HepG2 (cell line): ENCODE data around the gene TRAPPC12. TPM values are rescaled to one million over a fixed set of nuclear protein-coding genes. Genes with fewer than 3 reads are reported as not detected.

ENCODE experiments used
- ATAC-seq: fragments of 200-7000 bp; cut with Tn5 transposase; 3 replicates; pipeline ENCODE4 v1.9.1; 2020; ENCODE audit warnings: mild to moderate bottlenecking, moderate library complexity
- BruUV-seq: library from RNA; stranded (reverse); fragments of 400-500 nt; replicated peaks from 2 replicates; lab custom pipeline; 2021; lab: Mats Ljungman, UMichigan
- CTCF ChIA-PET: fragments of 300-600 bp; formaldehyde crosslinking; extraction: SDS; loops from one replicate; lab custom pipeline; 2021; ENCODE audit warnings: low total read pairs, inconsistent platforms, low intra/inter-chr PET ratio; lab: Yijun Ruan, JAX
- POLR2A ChIA-PET: fragments of 350-600 bp; sonication (Branson Sonifier 250); formaldehyde crosslinking; loops from one replicate; lab custom pipeline; 2020; ENCODE audit warnings: antibody characterized with exemption, inconsistent platforms; lab: Yijun Ruan, JAX
- DNase-seq: peaks from one replicate; pipeline ENCODE4 v3.0.0-alpha.2; 2015; ENCODE audit warnings: low spot score
- FAIRE-seq: peaks from 3 replicates; lab custom pipeline; 2011; peaks lifted over from hg19 to GRCh38; lab: Jason Lieb, UNC
- H2AFZ ChIP-seq: one replicate; pipeline ENCODE4 v1.6.1; 2011; ENCODE audit warnings: low read length, inconsistent platforms
- H3K27ac ChIP-seq: fragments of 300-600 bp; 3 replicates; pipeline ENCODE4 v1.8.0; 2011; ENCODE audit warnings: mixed run types, mild to moderate bottlenecking, mixed read lengths, low read length, inconsistent platforms; ENCODE audit not compliant: insufficient read depth; ENCODE audit errors: extremely low read length
- H3K27me3 ChIP-seq, 2 experiments: fragments of 200-600 bp in 1 of 2; 2 replicates in 1 of 2; 3 replicates in 1 of 2; pipeline versions ENCODE4 v1.6.0 to v1.8.0; 2011; ENCODE audit warnings: low read length in 2 of 2, mild to moderate bottlenecking in 2 of 2, moderate library complexity in 2 of 2, inconsistent platforms in 1 of 2; ENCODE audit not compliant: insufficient read depth in 2 of 2, control insufficient read depth in 1 of 2
- H3K36me3 ChIP-seq, 2 experiments: fragments of 200-600 bp in 1 of 2; replicated peaks in 1 of 2; 2 replicates in 1 of 2; 3 replicates in 1 of 2; pipeline versions ENCODE4 v1.5.1 to v1.8.0; 2011; ENCODE audit warnings: low read length in 2 of 2, inconsistent platforms in 1 of 2; ENCODE audit not compliant: insufficient read depth in 2 of 2, control insufficient read depth in 1 of 2
- H3K4me1 ChIP-seq: 2 replicates; pipeline ENCODE4 v1.5.1; 2012; ENCODE audit warnings: low read length, inconsistent platforms; ENCODE audit not compliant: insufficient read depth
- H3K4me2 ChIP-seq: 2 replicates; pipeline ENCODE4 v1.6.0; 2011; ENCODE audit warnings: low read depth, low read length, inconsistent platforms
- H3K4me3 ChIP-seq, 3 experiments: fragments of 200-600 bp in 1 of 3; sonication (generic), shearing (Covaris generic) in 1 of 3; replicated peaks in 1 of 3; 2 replicates each; pipeline ENCODE4 v1.5.1; 2011 to 2016; ENCODE audit warnings: low read length in 3 of 3, inconsistent platforms in 2 of 3, low read depth in 2 of 3, mild to moderate bottlenecking in 2 of 3, control low read depth in 1 of 3, mixed read lengths in 1 of 3; ENCODE audit not compliant: insufficient read depth in 1 of 3
- H3K79me2 ChIP-seq: one replicate; pipeline ENCODE4 v1.6.1; 2011; ENCODE audit warnings: low read length, inconsistent platforms; ENCODE audit not compliant: insufficient read depth
- H3K9ac ChIP-seq: 2 replicates; pipeline ENCODE4 v1.6.0; 2011; ENCODE audit warnings: mild to moderate bottlenecking, low read depth, low read length, inconsistent platforms; ENCODE audit not compliant: insufficient read depth
- H3K9me3 ChIP-seq: 2 replicates; pipeline ENCODE4 v1.5.1; 2012; ENCODE audit warnings: mild to moderate bottlenecking, low read length
- H4K20me1 ChIP-seq: 2 replicates; pipeline ENCODE4 v1.6.0; 2011; ENCODE audit warnings: inconsistent platforms, mild to moderate bottlenecking, low read length, moderate library complexity; ENCODE audit not compliant: insufficient read depth
- FOSL1 ChIP-seq: sonication (generic); formaldehyde crosslinking; IDR thresholded peaks from 2 replicates; pipeline ENCODE4 v1.9.0; 2021; ENCODE audit warnings: missing genetic modification reagents, borderline replicate concordance
- IRF2 ChIP-seq: IDR thresholded peaks from 2 replicates; pipeline ENCODE4 v1.6.1; 2018; ENCODE audit warnings: missing genetic modification reagents, missing compliant biosample characterization
- MLLT10 ChIP-seq: sonication (generic); formaldehyde crosslinking; IDR thresholded peaks from 2 replicates; pipeline ENCODE4 v1.4.0; 2020; ENCODE audit warnings: missing genetic modification reagents
- NFKBIZ ChIP-seq: IDR thresholded peaks from 2 replicates; pipeline ENCODE4 v1.6.1; 2018; ENCODE audit warnings: missing genetic modification reagents, missing compliant biosample characterization
- PAWR ChIP-seq: sonication (generic); formaldehyde crosslinking; IDR thresholded peaks from 2 replicates; pipeline ENCODE4 v1.4.0; 2020; ENCODE audit warnings: missing genetic modification reagents, mild to moderate bottlenecking, borderline replicate concordance
- SP1 ChIP-seq, 2 experiments: fragments of 450-650 bp in 1 of 2; sonication (generic) in 1 of 2; formaldehyde crosslinking in 1 of 2; IDR thresholded peaks; 2 replicates each; pipeline versions ENCODE4 v1.4.0 to v1.6.1; 2016 to 2020; ENCODE audit warnings: missing genetic modification reagents in 1 of 2
- SRF ChIP-seq: IDR thresholded peaks from 2 replicates; pipeline ENCODE4 v1.6.1; 2011; ENCODE audit warnings: mild to moderate bottlenecking, low read depth, low read length, moderate library complexity
- ZNF138 ChIP-seq: sonication (generic); formaldehyde crosslinking; IDR thresholded peaks from 2 replicates; pipeline ENCODE4 v1.5.0; 2020; ENCODE audit warnings: mild to moderate bottlenecking, low read depth, missing genetic modification reagents
- ZNF17 ChIP-seq: sonication (generic); formaldehyde crosslinking; IDR thresholded peaks from 2 replicates; pipeline ENCODE4 v1.5.0; 2020; ENCODE audit warnings: mild to moderate bottlenecking, missing genetic modification reagents
- ZNF3 ChIP-seq: IDR thresholded peaks from 2 replicates; pipeline ENCODE4 v1.7.0; 2017; ENCODE audit warnings: inconsistent platforms
- ZNF556 ChIP-seq: sonication (generic); formaldehyde crosslinking; IDR thresholded peaks from 2 replicates; pipeline ENCODE4 v1.4.0; 2020; ENCODE audit warnings: mild to moderate bottlenecking, missing genetic modification reagents, borderline replicate concordance
- ZNF609 ChIP-seq: sonication (generic); formaldehyde crosslinking; IDR thresholded peaks from 2 replicates; pipeline ENCODE4 v1.4.0; 2020; ENCODE audit warnings: mild to moderate bottlenecking, missing genetic modification reagents, borderline replicate concordance
- WGBS: methylation state at CpG from one replicate; pipeline ENCODE4 v1.1.6; 2017; ENCODE audit warnings: low lambda C conversion rate; 5-methylcytosine and 5-hydroxymethylcytosine counted together
- in situ Hi-C: cut with HindIII; loops from 2 replicates; pipeline ENCODE4 v1.10.0; 2017; ENCODE audit warnings: low pct_unique_long_range_greater_than_20kb; ENCODE audit not compliant: extremely low pct_ligation_motif_present
- intact Hi-C: fragments of 100-400 bp; cut with micrococcal nuclease; formaldehyde crosslinking; loops from one replicate; pipeline ENCODE4 v1.10.0; 2022; ENCODE audit not compliant: unreplicated experiment
- polyA plus RNA-seq, 8 experiments: library from polyadenylated mRNA; depleted of rRNA in 3 of 8; stranded (reverse) in 7 of 8; unstranded in 1 of 8; fragments of >200 nt; fragmentation: Illumina TruSeq in 4 of 8; extraction: Trizol in 4 of 8; gene quantifications; 2 replicates each; pipeline versions ENCODE4 v1.2.1 to v1.2.3, GENCODE V29; 2011 to 2016; ENCODE audit warnings: low read depth in 4 of 8, missing spikeins in 1 of 8, mixed read lengths in 1 of 8; ENCODE audit not compliant: insufficient read depth in 1 of 8
- total RNA-seq, 5 experiments: library from RNA; depleted of rRNA; stranded (reverse); fragments of >200 nt; fragmentation: Illumina TruSeq; extraction: Trizol; gene quantifications; 2 replicates each; pipeline ENCODE4 v1.2.3, GENCODE V29; 2016; ENCODE audit warnings: low read depth in 1 of 5
- TF ChIP-seq, protein P1 (sequence below): sonication (generic); formaldehyde crosslinking; IDR thresholded peaks from 2 replicates; pipeline ENCODE4 v1.4.0; 2020; ENCODE audit warnings: missing genetic modification reagents

TRAPPC12 gene
- total and polyA plus RNA-seq, 2 of the 13 experiments (the other 11 are each of a cell fraction or from before 2014, with no cell fraction given) = 46.4 to 97.7 TPM

GRCh38 chr2:3470856-3471737 is 91.6 kb downstream of the TRAPPC12 start:
- no peak overlapping the region for H2AFZ ChIP-seq
- no peaks in the 10 kb centered on the region for H3K9me3 ChIP-seq
- whole genome bisulfite sequencing = 95% methylated on average over 17 of the region's 17 CpGs
- FAIRE-seq = no peak
- H3K27me3 ChIP-seq = no peaks in the 10 kb centered on the region
- H3K79me2 ChIP-seq = no peaks in the 10 kb centered on the region
- TF ChIP-seq IRF2 (CRISPR knock-in tag) = no peak
- TF ChIP-seq NFKBIZ (CRISPR knock-in tag) = no peak
- TF ChIP-seq ZNF556 = no peak
- no peak for TF ChIP-seq SRF
- TF ChIP-seq ZNF609 (CRISPR knock-in tag) = no peak
- TF ChIP-seq ZNF3 = no peak
- no peak for TF ChIP-seq SP1 (IDR thresholded peaks at IDR 0.05)
- no peak for TF ChIP-seq SP1 (CRISPR knock-in tag; IDR thresholded peaks at IDR 0.05)
- TF ChIP-seq PAWR (CRISPR knock-in tag) = no peak
- TF ChIP-seq ZNF138 (CRISPR knock-in tag) = no peak
- no peak for TF ChIP-seq ZNF17
- no peak for TF ChIP-seq MLLT10
- TF ChIP-seq, protein P1, sequence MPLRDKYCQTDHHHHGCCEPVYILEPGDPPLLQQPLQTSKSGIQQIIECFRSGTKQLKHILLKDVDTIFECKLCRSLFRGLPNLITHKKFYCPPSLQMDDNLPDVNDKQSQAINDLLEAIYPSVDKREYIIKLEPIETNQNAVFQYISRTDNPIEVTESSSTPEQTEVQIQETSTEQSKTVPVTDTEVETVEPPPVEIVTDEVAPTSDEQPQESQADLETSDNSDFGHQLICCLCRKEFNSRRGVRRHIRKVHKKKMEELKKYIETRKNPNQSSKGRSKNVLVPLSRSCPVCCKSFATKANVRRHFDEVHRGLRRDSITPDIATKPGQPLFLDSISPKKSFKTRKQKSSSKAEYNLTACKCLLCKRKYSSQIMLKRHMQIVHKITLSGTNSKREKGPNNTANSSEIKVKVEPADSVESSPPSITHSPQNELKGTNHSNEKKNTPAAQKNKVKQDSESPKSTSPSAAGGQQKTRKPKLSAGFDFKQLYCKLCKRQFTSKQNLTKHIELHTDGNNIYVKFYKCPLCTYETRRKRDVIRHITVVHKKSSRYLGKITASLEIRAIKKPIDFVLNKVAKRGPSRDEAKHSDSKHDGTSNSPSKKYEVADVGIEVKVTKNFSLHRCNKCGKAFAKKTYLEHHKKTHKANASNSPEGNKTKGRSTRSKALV = no peak
- no peak for TF ChIP-seq FOSL1 (CRISPR knock-in tag)
- H3K4me2 ChIP-seq = no peak overlapping the region
- no TSS peak for BruUV-seq
- no peak for DNase-seq
- in situ Hi-C loops = no loop called here
- ChIA-PET CTCF (no interaction called here), POLR2A (interaction anchor here (1.4 kb wide), 1 partner anchor 47 kb away, joined by 4 read pairs; no protein-coding TSS in a partner anchor)
- no peaks in the 10 kb centered on the region for H4K20me1 ChIP-seq
- H3K4me1 ChIP-seq = peaks cover 30% of the 10 kb centered on the region
- no peak overlapping the region for H3K9ac ChIP-seq
- no peak overlapping the region for H3K4me3 ChIP-seq
- intact Hi-C loops = no loop called here
- H3K36me3 ChIP-seq = peaks cover 12 to 30% of the 10 kb centered on the region in 2 experiments; a peak in 4 of 5 replicates
- no peak overlapping the region for H3K27ac ChIP-seq
- ATAC-seq = no peak
